ENCODE results near the gene CD3G.
"Not testable (repeated sequence)": the region's sequence is repeated elsewhere in the genome, so short reads cannot be mapped to it uniquely, and the experiment has no call there.

Gene CD3G

DNA sequence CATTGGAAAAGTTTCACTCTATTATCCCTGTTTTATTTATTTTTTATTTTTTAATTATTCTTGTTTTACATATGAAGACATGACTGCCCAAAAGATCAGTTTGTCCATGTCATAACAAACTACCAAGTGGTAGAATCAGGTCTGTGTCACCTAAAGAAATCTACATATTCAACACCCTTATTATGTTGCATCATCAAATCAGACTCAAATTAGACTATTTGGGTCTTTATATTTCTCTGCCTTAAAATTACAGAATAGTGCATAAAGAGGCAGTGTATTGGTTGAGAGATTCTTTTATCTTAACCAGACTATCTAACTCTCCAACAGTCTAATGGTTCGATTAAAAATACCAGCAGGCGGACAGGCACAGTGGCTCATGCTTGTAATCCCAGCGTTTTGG is 38.8 kb downstream of the CD3G start:
- DNase-seq, result no peak

GRCh38 chr11:118383657-118384056 is 39.5 kb downstream of the CD3G start:
- no peak for DNase-seq

DNA sequence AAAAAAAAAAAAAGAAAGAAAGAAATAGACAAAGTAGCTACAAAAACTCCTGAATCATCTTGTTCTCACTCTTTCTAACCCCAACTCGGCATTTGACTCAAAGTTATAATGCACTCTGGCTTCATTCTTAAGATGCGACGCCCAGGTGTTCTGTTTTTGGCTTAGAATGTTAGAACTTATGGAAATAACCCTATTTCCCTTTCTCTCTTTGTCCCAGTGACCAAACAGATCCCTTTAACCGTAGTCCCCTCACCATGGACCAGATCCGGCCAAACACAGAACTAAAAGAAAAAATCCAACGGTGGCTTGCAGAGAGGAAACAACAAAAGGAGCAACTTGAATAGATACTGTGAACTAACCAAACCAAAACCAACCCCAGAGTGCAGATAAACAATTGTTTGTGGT is 52.0 kb downstream of the CD3G start:
- peak in 1 of 5 donors; percentile 73 for DNase-seq

DNA sequence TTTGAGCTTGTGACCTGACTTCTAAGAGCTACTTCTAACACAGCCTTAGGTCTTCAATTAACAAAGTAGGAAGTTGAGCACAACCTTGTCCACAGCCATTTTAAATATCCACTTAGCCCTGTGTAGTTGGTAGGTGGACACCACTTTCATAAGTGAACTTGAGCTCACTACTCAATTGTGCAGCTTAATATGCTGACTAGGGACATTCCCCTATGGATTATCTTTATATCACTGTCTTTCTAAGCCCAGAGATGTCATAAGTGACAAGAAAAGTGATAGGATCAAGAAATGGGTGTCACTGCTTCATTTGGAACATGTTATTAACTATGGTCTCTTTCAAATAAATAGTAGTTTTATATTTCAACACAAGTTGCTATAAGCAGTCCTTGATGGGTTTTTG is 53.3 kb downstream of the CD3G start:
- peak in 1 of 5 donors; percentile 4 for DNase-seq

DNA sequence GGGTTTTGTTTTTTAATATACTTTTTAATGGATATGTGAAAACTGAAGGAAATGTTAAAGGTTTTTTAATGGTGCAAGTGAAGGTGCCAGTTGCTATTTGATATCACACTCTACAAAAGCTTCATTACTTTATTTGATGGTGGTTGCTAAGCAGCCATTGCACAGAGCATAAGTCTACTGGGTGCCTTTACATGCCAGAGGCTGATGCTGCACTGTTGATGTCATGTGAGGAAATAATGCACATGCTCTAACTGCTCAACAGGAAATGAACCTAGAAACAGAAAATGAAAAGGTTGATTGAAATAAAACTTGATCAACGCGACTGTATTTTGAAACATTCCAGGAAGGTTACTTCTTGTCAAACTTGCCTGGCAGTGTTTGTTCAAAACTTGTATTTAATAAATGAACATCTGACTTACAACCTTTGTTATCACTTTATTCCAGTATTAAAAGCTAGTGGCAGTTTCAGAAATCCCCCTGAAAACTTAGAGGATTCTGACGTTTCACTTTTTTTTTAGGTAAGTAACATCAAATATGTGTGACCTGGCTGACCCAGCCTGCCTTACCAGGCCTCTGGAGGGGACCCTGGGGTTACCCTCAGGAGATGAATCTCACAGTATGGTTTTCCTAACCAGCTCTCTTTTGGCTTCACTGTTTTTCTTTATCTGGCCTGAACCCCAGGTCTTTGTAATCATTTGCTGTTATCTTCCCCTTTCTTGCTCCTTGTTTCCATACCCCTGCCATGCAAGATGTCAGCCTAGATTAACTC is 54.8 kb downstream of the CD3G start:
- DNase-seq, result peak; percentile 15 to 90 (median 58)

- DNase-seq, result peak; percentile 81 to 94 (median 89)
Measured at GRCh38 chr11:118401151-118401879, 57.2 kb downstream of the CD3G start, which contains the start of gene ATP5MG. Gene ATP5MG (plus strand): TSS chr11:118401606. CDS start chr11:118401666, 60 bp downstream.

- DNase-seq, result no peak
Measured at GRCh38 chr11:118401880-118402590, 57.9 kb downstream of the CD3G start.

GRCh38 chr11:118402594-118402993 is 58.5 kb downstream of the CD3G start:
- DNase-seq, result not testable (repeated sequence)

All from T-helper 1 cell (primary cell).